Neural progenitor cell (in vitro differentiated cells): Measurements from ENCODE around the gene DPP7.

Source experiments
- EZH2 ChIP-seq: fragments of 200-600 bp; sonication (generic); IDR thresholded peaks from 2 replicates; pipeline ENCODE4 v1.6.1; 2017; ENCODE audit warnings: antibody characterized with exemption, mild to moderate bottlenecking, moderate library complexity
- TF ChIP-seq, protein P1 (sequence below): fragments of 200-600 bp; sonication (generic); IDR thresholded peaks from 2 replicates; pipeline ENCODE4 v1.5.1; 2017; ENCODE audit warnings: antibody characterized with exemption, mild to moderate bottlenecking

- TF ChIP-seq, protein P1, sequence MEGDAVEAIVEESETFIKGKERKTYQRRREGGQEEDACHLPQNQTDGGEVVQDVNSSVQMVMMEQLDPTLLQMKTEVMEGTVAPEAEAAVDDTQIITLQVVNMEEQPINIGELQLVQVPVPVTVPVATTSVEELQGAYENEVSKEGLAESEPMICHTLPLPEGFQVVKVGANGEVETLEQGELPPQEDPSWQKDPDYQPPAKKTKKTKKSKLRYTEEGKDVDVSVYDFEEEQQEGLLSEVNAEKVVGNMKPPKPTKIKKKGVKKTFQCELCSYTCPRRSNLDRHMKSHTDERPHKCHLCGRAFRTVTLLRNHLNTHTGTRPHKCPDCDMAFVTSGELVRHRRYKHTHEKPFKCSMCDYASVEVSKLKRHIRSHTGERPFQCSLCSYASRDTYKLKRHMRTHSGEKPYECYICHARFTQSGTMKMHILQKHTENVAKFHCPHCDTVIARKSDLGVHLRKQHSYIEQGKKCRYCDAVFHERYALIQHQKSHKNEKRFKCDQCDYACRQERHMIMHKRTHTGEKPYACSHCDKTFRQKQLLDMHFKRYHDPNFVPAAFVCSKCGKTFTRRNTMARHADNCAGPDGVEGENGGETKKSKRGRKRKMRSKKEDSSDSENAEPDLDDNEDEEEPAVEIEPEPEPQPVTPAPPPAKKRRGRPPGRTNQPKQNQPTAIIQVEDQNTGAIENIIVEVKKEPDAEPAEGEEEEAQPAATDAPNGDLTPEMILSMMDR, result no peak
- TF ChIP-seq EZH2, result no peak
These were observed 16.6 kb downstream of the DPP7 start for GRCh38 chr9:137097761-137098462.
